HG03565 (cell line): ENCODE data around the gene TRAF1.

Experiments used
- ATAC-seq: cut with Tn5 transposase; IDR thresholded peaks from one replicate; pipeline ENCODE4 v1.9.1; 2021; ENCODE audit warnings: mild to moderate bottlenecking, moderate library complexity; ENCODE audit not compliant: unreplicated experiment

The TRAF1 gene

DNA sequence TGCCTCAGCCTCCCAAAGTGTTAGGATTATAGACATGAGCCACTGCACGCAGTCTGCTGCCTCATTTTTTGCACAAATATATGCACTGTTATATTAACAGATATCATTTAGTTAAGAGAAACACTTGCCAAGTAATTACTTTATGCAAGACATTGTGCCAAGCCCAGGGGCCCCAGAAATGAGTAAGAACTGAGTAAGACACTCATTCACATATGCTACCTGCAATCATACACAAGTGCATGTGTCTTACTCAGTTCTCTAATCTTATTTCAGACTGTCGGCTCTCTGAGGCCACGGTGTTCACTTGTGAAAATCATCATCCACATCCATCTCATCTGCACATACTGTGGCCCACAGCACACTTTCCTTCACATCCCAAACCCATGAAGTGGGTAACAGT is 16.0 kb downstream of the TRAF1 start:
- no peak for ATAC-seq

- ATAC-seq: no peak
Observed at GRCh38 chr9:120909904-120910303, 16.7 kb downstream of the TRAF1 start.

- no peak for ATAC-seq
Observed at GRCh38 chr9:120905315-120906164, 21.1 kb downstream of the TRAF1 start.

GRCh38 chr9:120904978-120905301 is 21.7 kb downstream of the TRAF1 start:
- no peak for ATAC-seq

DNA sequence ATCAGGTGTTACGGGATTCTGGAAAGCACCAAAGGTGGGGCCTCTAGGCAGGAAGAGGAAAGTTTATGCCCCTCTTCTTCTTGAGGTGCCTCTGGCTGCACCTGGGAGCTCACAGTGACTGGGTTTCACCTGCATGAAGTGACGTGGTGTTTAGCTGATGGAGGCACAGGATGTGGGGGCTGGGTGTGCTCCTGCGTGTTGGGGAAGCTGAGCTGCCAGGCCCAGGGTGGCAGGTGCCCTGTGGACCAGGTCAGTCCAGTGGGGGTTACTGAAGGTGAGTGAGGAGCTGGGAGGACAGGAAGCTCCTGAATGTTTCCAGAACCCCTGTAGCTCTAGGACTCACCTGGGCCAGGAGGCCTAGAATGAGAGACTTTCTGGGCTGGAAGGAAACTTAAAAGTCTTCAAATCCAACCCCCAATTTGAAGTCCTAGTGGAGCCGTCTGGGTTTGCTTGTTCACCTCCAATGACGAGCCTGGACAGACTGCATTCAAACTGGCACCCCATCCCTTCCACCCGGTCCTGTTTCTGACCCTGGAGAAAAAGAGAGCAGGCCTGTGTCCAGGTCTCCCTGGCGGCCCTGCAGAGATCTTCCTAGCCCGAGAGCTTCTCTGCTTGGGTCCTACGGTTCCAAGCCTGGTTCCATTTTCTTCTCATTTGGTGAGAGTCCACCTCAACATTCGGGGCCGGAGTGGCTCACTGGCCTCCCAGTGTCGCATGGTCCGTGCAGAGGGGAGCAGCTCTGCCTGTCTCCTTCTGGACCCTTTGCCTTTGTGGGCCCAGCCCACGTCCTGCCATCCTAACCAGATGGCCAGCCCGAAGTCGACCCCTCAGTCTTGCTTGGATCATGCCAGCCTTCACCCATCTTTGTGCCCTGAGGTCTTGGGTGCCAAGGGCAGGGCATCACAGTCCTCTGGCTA is 22.3 kb downstream of the TRAF1 start:
- no peak for ATAC-seq

DNA sequence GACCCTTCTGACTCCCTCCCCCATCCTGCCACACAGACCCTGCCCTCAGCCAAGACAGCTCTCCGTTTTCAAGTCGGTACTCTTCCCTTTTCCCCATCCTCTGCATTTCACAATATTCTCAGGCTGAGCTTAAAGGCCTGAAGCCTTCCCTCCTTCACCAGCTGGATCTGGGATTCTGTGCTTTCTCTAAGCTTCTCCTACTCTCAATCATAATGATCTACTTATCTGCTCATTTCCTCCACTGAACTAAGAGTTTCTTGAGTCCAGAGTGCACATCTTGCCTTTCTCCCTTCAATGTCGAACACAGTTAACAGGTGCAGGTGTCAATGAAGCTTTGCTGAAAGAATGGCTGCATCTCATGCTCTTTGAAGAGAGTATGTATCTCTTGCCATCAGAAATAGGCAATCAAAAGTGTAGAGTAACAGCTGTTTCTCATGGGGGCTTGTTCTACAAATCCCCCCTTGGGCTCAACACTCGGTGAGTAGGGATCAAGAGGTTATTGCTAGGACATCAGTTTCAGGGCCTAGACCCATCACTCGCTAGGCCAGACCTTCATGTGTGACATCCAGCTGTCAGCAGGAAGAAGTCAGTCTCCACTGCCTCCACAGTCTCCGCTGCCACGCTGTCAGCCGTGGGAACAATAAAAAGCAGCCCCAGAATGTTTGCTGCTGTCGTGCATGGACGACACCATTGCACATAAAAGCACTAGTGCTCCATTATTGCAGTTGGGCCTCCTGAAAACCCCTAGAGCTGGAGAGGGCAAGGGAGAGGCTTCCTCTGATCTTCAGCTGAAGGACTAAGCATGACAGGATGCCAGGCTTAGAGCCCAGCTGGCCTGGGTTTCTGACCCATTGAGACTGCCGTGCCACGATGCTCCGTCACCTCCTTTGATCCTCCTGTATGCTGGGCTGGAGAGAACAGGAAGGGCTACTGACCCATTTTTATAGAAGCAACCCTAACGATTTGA is 23.7 kb downstream of the TRAF1 start:
- ATAC-seq: no peak

DNA sequence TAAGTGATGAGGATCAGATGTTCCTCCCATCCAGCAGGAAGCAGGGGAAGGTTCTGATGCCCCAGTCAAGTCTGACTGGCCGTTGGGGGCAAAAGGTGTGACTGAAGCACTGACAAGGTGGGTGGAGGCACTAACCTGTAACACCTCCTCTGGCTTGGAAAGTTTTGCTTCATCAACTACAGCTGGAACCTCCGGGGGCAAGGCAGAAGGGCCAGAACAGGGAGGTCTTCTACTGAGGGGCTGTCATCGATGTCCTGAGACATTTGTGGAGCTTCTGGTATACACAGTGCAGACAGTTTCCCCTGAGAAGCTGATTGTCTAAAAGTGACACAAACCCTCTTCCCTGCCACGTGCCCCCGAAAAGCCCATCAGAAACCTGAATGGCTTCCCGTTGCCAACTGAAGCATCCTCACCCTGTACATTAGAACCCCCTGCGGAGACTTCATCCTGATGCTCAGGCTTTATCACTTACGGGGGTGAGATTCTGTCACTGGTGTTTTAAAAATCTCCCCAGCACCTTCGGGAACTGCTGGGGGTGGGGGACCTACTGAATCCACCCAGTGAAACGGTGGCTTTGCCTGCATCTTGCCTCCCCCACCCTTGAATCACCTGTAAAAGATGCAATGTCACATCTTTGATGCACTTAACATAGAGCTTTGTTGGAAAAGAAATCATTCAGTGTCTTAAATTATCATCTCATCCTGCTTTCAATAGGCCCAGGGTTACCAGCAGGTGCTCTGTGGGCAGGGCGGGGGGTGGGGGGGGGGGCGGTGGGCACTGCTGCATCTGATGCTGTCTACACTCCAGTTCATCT is 24.6 kb downstream of the TRAF1 start:
- ATAC-seq: no peak

DNA sequence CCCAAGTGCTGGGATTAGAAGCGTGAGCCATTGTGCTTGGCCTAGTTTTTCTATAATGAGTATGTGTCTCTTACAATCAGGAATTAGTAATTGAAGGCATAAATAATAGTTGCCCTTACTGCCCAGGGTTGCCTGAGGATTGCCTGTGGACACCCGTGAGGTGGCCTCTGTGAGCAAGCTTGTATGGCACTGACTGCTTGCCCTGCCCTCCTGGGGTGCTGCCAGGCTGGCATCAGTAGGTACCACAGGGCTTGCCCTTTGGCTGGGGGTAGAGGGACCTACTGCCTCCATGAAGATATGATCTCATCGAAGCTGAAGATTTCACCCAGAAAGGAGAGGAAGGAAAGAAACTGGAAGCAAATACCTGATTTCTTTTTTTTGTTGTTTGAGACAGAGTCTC is 25.8 kb downstream of the TRAF1 start:
- ATAC-seq: no peak

- ATAC-seq: no peak
Observed at GRCh38 chr9:120899490-120900068, 27.0 kb downstream of the TRAF1 start.

GRCh38 chr9:120898396-120898795 is 28.2 kb downstream of the TRAF1 start:
- ATAC-seq: no peak

- no peak for ATAC-seq
Observed at GRCh38 chr9:120895951-120896350, 30.6 kb downstream of the TRAF1 start.

DNA sequence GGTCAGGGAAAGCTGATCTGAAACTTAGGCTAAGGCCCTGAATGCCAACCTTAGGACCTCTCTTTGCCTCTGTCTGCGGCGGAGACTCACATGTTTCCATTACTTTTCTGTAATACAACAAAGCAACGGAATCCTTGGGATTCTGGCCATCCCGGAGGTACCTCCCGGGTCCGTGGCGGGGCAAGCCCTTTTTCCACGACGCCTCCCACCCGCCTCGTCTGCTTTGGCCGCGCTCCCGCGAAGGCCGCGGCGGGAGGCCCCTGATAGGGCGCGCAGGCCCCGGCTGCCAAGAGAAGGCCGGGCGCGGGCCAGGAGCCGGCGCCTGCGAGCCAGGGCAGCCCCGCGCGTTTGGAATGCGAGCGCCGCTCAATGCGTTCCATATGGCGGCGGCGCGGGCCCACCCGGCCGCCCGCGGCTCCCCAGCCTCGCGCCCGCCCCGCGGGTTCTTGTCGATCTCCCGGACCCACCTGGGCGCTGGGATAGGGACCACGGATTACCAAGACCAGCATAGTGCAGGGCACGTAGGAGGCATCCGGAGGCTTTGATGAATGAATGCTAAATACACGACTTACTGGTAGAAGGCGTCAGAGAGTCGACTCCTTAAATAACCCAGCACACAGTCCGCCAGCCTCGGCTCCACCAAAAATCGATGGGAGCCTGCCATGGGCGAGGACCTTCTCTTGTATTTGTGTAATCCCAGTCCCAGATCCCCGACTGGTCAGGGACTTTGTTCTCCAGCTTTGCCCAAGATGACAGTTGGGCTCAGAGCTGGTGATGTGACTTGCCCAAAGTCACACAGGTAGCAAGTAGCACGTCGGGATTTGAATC is 32.1 kb downstream of the TRAF1 start:
- ATAC-seq: no peak

GRCh38 chr9:120893611-120894307 is 32.8 kb downstream of the TRAF1 start:
- no peak for ATAC-seq

DNA sequence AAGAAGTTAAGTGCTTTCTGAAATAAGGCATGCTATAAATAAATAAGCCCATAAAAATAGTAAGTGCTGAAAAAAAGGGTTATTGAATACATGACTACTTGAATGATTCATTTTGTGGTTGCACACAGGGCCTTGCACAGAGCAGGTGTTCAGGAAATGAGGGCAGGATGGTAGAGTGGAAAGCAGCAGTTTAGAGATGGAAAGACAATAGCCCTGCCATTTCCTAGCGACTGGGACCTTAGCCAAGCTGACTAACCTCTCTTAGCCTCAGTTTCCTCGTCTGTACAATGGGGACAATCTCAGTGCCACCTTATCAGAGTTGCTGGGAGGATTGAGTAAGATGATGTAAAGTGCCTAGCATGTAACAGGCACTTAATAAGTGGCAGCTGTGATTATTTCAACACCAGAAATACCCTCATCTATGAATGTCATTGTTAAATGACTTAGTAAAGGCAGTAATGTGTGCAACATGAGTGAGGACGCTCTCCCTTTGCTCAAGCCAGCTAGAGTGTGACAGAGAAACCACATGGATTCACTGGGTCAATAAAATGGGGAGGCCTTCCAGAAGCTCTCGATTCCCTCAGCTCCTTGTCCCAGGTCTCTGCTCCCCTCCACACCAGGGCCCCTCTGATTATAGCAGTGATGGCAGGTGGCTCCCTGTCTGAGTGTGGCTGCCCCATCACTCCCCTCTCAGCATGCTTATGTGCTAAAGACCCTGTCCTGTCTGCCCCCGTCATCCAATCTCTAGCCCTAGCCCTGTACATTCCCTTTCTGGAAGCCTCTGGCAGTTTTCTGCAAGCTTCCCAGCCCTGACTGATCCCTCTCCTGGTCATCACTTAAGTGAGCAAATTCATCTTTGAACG is 33.6 kb downstream of the TRAF1 start:
- ATAC-seq: peak; percentile 57

GRCh38 chr9:120891884-120892747 is 34.5 kb downstream of the TRAF1 start:
- ATAC-seq: peak; percentile 16

DNA sequence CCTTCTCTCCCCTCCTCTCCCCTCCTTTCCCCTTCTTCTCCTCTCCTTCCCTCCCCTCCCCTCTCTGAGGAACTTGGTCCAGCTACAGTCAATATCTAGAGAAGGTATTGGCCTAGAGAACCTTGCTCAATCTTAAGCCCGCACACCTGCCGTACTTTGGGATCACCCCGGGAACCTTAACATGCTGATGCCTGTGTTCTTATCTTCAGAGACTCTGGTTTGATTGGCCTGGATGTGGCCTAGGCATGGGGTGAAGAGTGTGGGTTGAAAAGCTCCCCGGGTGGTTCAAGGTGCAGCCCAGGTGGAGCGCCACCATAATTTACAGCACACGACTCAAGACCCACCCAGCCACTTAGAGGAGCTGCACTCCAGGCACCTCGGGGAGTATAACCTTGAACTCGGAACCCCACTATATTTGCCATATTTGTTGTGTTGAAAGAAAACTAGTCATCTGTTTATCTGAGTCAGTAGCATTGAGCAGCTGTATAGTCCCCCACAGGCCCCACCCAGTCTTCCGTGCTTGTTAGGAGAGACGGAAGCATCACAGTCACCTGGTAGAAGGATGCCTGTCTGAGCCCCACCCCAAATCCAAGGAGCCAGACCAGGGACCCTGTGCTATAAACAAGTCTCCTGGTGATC is 35.2 kb downstream of the TRAF1 start:
- no peak for ATAC-seq
